MM.1S (cell line): ENCODE measurements around the gene SHOC2.

Source experiments
- EZH2 ChIP-seq: fragments of 300-600 bp; sonication (generic); optimal IDR thresholded peaks from 2 replicates; pipeline ENCODE3; 2017; ENCODE audit warnings: low read depth, mild to moderate bottlenecking, antibody characterized with exemption, low read length, mixed read lengths
- EZH2phosphoT487 ChIP-seq: fragments of 300-600 bp; sonication (generic); IDR thresholded peaks from 2 replicates; pipeline ENCODE4 v1.6.1; 2018; ENCODE audit warnings: antibody characterized with exemption, low read length
- TF ChIP-seq, protein P1 (sequence below): fragments of 300-600 bp; sonication (generic); IDR thresholded peaks from 2 replicates; pipeline ENCODE4 v1.5.1; 2016; ENCODE audit warnings: antibody characterized with exemption, low read length, mixed read lengths

DNA sequence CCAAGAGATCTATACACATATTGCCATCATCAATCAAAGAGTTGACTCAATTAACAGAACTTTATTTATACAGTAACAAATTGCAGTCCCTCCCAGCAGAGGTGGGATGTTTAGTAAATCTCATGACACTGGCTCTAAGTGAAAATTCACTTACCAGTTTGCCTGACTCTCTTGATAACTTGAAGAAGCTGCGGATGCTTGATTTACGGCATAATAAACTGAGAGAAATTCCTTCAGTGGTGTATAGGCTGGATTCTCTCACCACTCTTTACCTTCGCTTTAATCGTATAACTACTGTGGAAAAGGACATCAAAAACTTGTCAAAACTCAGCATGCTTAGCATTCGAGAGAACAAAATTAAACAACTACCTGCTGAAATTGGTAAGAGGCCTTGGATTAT, 45.3 kb downstream of the SHOC2 start:
- TF ChIP-seq, protein P1, sequence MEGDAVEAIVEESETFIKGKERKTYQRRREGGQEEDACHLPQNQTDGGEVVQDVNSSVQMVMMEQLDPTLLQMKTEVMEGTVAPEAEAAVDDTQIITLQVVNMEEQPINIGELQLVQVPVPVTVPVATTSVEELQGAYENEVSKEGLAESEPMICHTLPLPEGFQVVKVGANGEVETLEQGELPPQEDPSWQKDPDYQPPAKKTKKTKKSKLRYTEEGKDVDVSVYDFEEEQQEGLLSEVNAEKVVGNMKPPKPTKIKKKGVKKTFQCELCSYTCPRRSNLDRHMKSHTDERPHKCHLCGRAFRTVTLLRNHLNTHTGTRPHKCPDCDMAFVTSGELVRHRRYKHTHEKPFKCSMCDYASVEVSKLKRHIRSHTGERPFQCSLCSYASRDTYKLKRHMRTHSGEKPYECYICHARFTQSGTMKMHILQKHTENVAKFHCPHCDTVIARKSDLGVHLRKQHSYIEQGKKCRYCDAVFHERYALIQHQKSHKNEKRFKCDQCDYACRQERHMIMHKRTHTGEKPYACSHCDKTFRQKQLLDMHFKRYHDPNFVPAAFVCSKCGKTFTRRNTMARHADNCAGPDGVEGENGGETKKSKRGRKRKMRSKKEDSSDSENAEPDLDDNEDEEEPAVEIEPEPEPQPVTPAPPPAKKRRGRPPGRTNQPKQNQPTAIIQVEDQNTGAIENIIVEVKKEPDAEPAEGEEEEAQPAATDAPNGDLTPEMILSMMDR = no peak
- TF ChIP-seq EZH2phosphoT487 (no peak), EZH2 (no peak)
